WTC11 (cell line): Measurements from ENCODE around the gene NAAA. TPM values are rescaled to one million over a fixed set of nuclear protein-coding genes. Genes with fewer than 3 reads are reported as not detected.

Experiments used
- ATAC-seq: fragments of 200-7000 bp; cut with Tn5 transposase; 2 replicates; pipeline ENCODE4 v1.10.0; 2021; ENCODE audit warnings: mild to moderate bottlenecking, moderate library complexity
- CTCF ChIA-PET: fragments of 300-600 bp; sonication (Branson Sonifier 250); formaldehyde crosslinking; loops from one replicate; lab custom pipeline; 2021; ENCODE audit warnings: antibody characterized with exemption; lab: Charles Lee
- POLR2A ChIA-PET: fragments of 350-600 bp; sonication (Branson Sonifier 250); formaldehyde crosslinking; loops from one replicate; lab custom pipeline; 2021; ENCODE audit warnings: antibody characterized with exemption; lab: Charles Lee
- DNase-seq: peaks from one replicate; pipeline ENCODE4 v3.0.0; 2021; ENCODE audit warnings: low spot score
- H3K27ac Mint-ChIP-seq: 2 replicates; pipeline ENCODE4 v1.8.0; 2021; ENCODE audit warnings: mixed read lengths
- H3K27me3 Mint-ChIP-seq: 2 replicates; pipeline ENCODE4 v1.8.0; 2021; ENCODE audit warnings: low read depth, mild to moderate bottlenecking, moderate library complexity, mixed read lengths
- H3K36me3 Mint-ChIP-seq: 2 replicates; pipeline ENCODE4 v1.8.0; 2021; ENCODE audit warnings: mixed read lengths
- H3K4me1 Mint-ChIP-seq: 2 replicates; pipeline ENCODE4 v1.8.0; 2022; ENCODE audit warnings: mixed read lengths
- H3K4me3 Mint-ChIP-seq: 2 replicates; pipeline ENCODE4 v1.8.0; 2021; ENCODE audit warnings: mild to moderate bottlenecking, moderate library complexity, mixed read lengths
- H3K9me3 Mint-ChIP-seq: 2 replicates; pipeline ENCODE4 v1.8.0; 2021; ENCODE audit warnings: mixed read lengths
- ATF6 ChIP-seq: sonication (generic); formaldehyde crosslinking; IDR thresholded peaks from 2 replicates; pipeline ENCODE4 v1.8.1; 2023; ENCODE audit warnings: mild to moderate bottlenecking, missing genetic modification reagents
- CBFB ChIP-seq: sonication (generic); formaldehyde crosslinking; IDR thresholded peaks from 2 replicates; pipeline ENCODE4 v1.8.1; 2022; ENCODE audit warnings: mild to moderate bottlenecking, low read depth, missing genetic modification reagents
- E2F5 ChIP-seq: sonication (generic); formaldehyde crosslinking; IDR thresholded peaks from 2 replicates; pipeline ENCODE4 v1.8.1; 2022; ENCODE audit warnings: mild to moderate bottlenecking, moderate library complexity, missing genetic modification reagents
- GABPB1 ChIP-seq: sonication (generic); formaldehyde crosslinking; IDR thresholded peaks from 2 replicates; pipeline ENCODE4 v1.8.1; 2023; ENCODE audit warnings: mild to moderate bottlenecking, missing genetic modification reagents
- GTF2I ChIP-seq: fragments of 250-450 bp; sonication (Bioruptor Pico); conservative IDR thresholded peaks from 2 replicates; pipeline ENCODE4 v1.4.0; 2021; ENCODE audit warnings: mild to moderate bottlenecking
- HMGA2 ChIP-seq: fragments of 250-450 bp; sonication (Bioruptor Pico); IDR thresholded peaks from 2 replicates; pipeline ENCODE4 v1.4.0; 2021; ENCODE audit warnings: mild to moderate bottlenecking, moderate library complexity
- JUN ChIP-seq: sonication (generic); formaldehyde crosslinking; IDR thresholded peaks from 2 replicates; pipeline ENCODE4 v1.8.0; 2023; ENCODE audit warnings: mild to moderate bottlenecking, missing genetic modification reagents
- MXD4 ChIP-seq: fragments of 250-450 bp; sonication (Bioruptor Pico); IDR thresholded peaks from 2 replicates; pipeline ENCODE4 v1.8.0; 2021; ENCODE audit warnings: mild to moderate bottlenecking, moderate library complexity, borderline replicate concordance
- TEAD1 ChIP-seq: sonication (generic); formaldehyde crosslinking; IDR thresholded peaks from 2 replicates; pipeline ENCODE4 v1.8.0; 2022; ENCODE audit warnings: mild to moderate bottlenecking, missing genetic modification reagents
- ZNF423 ChIP-seq: fragments of 250-450 bp; sonication (Bioruptor Pico); IDR thresholded peaks from 2 replicates; pipeline ENCODE4 v2.1.2; 2022; ENCODE audit warnings: mild to moderate bottlenecking, moderate library complexity
- ZNF425 ChIP-seq: fragments of 250-450 bp; sonication (Bioruptor Pico); conservative IDR thresholded peaks from 2 replicates; pipeline ENCODE4 v1.9.0; 2021; ENCODE audit warnings: mild to moderate bottlenecking
- total RNA-seq: library from RNA; stranded (reverse); gene quantifications from 3 replicates; pipeline ENCODE4 v1.2.3, GENCODE V29; 2021
- TF ChIP-seq, protein P1 (sequence below): sonication (generic); formaldehyde crosslinking; IDR thresholded peaks from 2 replicates; pipeline ENCODE4 v1.8.1; 2023; ENCODE audit warnings: mild to moderate bottlenecking, missing genetic modification reagents, moderate library complexity
- TF ChIP-seq, protein P2 (sequence below): sonication (generic); formaldehyde crosslinking; IDR thresholded peaks from 2 replicates; pipeline ENCODE4 v1.8.1; 2023; ENCODE audit warnings: mild to moderate bottlenecking, missing genetic modification reagents
- TF ChIP-seq, protein P3 (sequence below): fragments of 200-600 bp; IDR thresholded peaks from 2 replicates; pipeline ENCODE4 v1.8.0; 2022; ENCODE audit warnings: antibody characterized with exemption
- TF ChIP-seq, protein P4 (sequence below): sonication (generic); formaldehyde crosslinking; IDR thresholded peaks from 2 replicates; pipeline ENCODE4 v1.8.0; 2022; ENCODE audit warnings: mild to moderate bottlenecking, missing genetic modification reagents
- TF ChIP-seq, protein P5 (sequence below): sonication (generic); formaldehyde crosslinking; conservative IDR thresholded peaks from 2 replicates; pipeline ENCODE4 v1.8.1; 2022; ENCODE audit warnings: mild to moderate bottlenecking, missing genetic modification reagents

The NAAA gene
- total RNA-seq, 1 experiment from 2014 or later = 7.1 TPM

GRCh38 chr4:75889537-75890199 is 51.1 kb downstream of the NAAA start:
- no peaks in the 10 kb centered on the region for H3K4me1 Mint-ChIP-seq
- no peak overlapping the region for H3K27ac Mint-ChIP-seq
- DNase-seq (no peak), ATAC-seq (no peak)
- ChIA-PET POLR2A (no interaction called here), CTCF (no interaction called here)
- TF ChIP-seq MXD4 (CRISPR knock-in tag) = no peak
- TF ChIP-seq E2F5 (CRISPR knock-in tag) = no peak
- TF ChIP-seq, protein P1, sequence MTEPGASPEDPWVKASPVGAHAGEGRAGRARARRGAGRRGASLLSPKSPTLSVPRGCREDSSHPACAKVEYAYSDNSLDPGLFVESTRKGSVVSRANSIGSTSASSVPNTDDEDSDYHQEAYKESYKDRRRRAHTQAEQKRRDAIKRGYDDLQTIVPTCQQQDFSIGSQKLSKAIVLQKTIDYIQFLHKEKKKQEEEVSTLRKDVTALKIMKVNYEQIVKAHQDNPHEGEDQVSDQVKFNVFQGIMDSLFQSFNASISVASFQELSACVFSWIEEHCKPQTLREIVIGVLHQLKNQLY (CRISPR knock-in tag) = no peak
- no peak for TF ChIP-seq TEAD1 (CRISPR knock-in tag)
- no peak for TF ChIP-seq JUN (CRISPR knock-in tag)
- no peak for TF ChIP-seq CBFB (CRISPR knock-in tag)
- no peak for TF ChIP-seq HMGA2 (CRISPR knock-in tag)
- TF ChIP-seq ZNF425 = no peak
- TF ChIP-seq, protein P2, sequence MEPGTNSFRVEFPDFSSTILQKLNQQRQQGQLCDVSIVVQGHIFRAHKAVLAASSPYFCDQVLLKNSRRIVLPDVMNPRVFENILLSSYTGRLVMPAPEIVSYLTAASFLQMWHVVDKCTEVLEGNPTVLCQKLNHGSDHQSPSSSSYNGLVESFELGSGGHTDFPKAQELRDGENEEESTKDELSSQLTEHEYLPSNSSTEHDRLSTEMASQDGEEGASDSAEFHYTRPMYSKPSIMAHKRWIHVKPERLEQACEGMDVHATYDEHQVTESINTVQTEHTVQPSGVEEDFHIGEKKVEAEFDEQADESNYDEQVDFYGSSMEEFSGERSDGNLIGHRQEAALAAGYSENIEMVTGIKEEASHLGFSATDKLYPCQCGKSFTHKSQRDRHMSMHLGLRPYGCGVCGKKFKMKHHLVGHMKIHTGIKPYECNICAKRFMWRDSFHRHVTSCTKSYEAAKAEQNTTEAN (CRISPR knock-in tag) = no peak
- TF ChIP-seq, protein P3, sequence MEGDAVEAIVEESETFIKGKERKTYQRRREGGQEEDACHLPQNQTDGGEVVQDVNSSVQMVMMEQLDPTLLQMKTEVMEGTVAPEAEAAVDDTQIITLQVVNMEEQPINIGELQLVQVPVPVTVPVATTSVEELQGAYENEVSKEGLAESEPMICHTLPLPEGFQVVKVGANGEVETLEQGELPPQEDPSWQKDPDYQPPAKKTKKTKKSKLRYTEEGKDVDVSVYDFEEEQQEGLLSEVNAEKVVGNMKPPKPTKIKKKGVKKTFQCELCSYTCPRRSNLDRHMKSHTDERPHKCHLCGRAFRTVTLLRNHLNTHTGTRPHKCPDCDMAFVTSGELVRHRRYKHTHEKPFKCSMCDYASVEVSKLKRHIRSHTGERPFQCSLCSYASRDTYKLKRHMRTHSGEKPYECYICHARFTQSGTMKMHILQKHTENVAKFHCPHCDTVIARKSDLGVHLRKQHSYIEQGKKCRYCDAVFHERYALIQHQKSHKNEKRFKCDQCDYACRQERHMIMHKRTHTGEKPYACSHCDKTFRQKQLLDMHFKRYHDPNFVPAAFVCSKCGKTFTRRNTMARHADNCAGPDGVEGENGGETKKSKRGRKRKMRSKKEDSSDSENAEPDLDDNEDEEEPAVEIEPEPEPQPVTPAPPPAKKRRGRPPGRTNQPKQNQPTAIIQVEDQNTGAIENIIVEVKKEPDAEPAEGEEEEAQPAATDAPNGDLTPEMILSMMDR = no peak
- no peak for TF ChIP-seq GABPB1 (CRISPR knock-in tag)
- no peak for TF ChIP-seq GTF2I (CRISPR knock-in tag)
- TF ChIP-seq ATF6 (CRISPR knock-in tag) = no peak
- TF ChIP-seq ZNF423 (CRISPR knock-in tag) = no peak
- TF ChIP-seq, protein P4, sequence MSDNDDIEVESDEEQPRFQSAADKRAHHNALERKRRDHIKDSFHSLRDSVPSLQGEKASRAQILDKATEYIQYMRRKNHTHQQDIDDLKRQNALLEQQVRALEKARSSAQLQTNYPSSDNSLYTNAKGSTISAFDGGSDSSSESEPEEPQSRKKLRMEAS (CRISPR knock-in tag) = no peak
- TF ChIP-seq, protein P5, sequence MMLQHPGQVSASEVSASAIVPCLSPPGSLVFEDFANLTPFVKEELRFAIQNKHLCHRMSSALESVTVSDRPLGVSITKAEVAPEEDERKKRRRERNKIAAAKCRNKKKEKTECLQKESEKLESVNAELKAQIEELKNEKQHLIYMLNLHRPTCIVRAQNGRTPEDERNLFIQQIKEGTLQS = no peak
- H3K9me3 Mint-ChIP-seq = no peaks in the 10 kb centered on the region
- H3K36me3 Mint-ChIP-seq = no peaks in the 10 kb centered on the region
- H3K4me3 Mint-ChIP-seq = no peak overlapping the region
- H3K27me3 Mint-ChIP-seq = no peaks in the 10 kb centered on the region
